HEK293 (cell line): ENCODE measurements around the gene CST9.

Experiments
- CTCF ChIA-PET: fragments of 350-600 bp; formaldehyde crosslinking; extraction: SDS; loops from one replicate; lab custom pipeline; 2021; ENCODE audit warnings: antibody characterized with exemption; lab: Yijun Ruan, JAX
- POLR2A ChIA-PET: fragments of 300-600 bp; formaldehyde crosslinking; extraction: SDS; loops from one replicate; lab custom pipeline; 2020; ENCODE audit warnings: antibody characterized with exemption, inconsistent platforms; lab: Yijun Ruan, JAX
- H3K27ac ChIP-seq: fragments of 200-500 bp; sonication (Bioruptor generic); 2 replicates; pipeline ENCODE4 v1.5.1; 2014; ENCODE audit warnings: low read depth, low read length, control low read depth, inconsistent platforms; ENCODE audit errors: extremely low read depth
- H3K36me3 ChIP-seq, 2 experiments: fragments of 200-500 bp in 1 of 2; sonication (Bioruptor generic) in 1 of 2; 1 replicate in 1 of 2; 2 replicates in 1 of 2; pipeline ENCODE4 v1.5.1; 2014 to 2017; ENCODE audit warnings: inconsistent platforms in 2 of 2, low read length in 2 of 2; ENCODE audit not compliant: control insufficient read depth in 2 of 2, insufficient read depth in 1 of 2
- H3K4me1 ChIP-seq: fragments of 200-500 bp; sonication (Bioruptor generic); 2 replicates; pipeline ENCODE4 v1.5.1; 2014; ENCODE audit warnings: mild to moderate bottlenecking, low read length, inconsistent platforms; ENCODE audit not compliant: control insufficient read depth, insufficient read depth
- H3K4me3 ChIP-seq: 2 replicates; pipeline ENCODE4 v1.5.1; 2011; ENCODE audit warnings: low read depth, mild to moderate bottlenecking, control low read depth, low read length, moderate library complexity
- H3K9me3 ChIP-seq: fragments of 200-500 bp; sonication (Bioruptor generic); 2 replicates; pipeline ENCODE4 v1.5.1; 2014; ENCODE audit warnings: low read depth, low read length, inconsistent platforms; ENCODE audit not compliant: control insufficient read depth, insufficient read depth
- IKZF3 ChIP-seq: fragments of 450-650 bp; IDR thresholded peaks from 2 replicates; pipeline ENCODE4 v1.5.0; 2018; ENCODE audit warnings: missing biosample characterization, mild to moderate bottlenecking, missing genetic modification characterization, moderate library complexity
- KLF10 ChIP-seq: fragments of 450-650 bp; IDR thresholded peaks from 2 replicates; pipeline ENCODE4 v1.5.1; 2018; ENCODE audit warnings: missing biosample characterization, mild to moderate bottlenecking, missing genetic modification characterization
- TCF7L2 ChIP-seq: IDR thresholded peaks from 2 replicates; pipeline ENCODE4 v1.6.1; 2011; ENCODE audit warnings: low read depth, mild to moderate bottlenecking, inconsistent platforms, low read length, moderate library complexity, borderline replicate concordance
- WT1 ChIP-seq: fragments of 450-650 bp; formaldehyde crosslinking; IDR thresholded peaks from 2 replicates; pipeline ENCODE4 v1.5.1; 2016; ENCODE audit warnings: missing biosample characterization, missing genetic modification characterization
- YY1 ChIP-seq: fragments of 450-650 bp; formaldehyde crosslinking; IDR thresholded peaks from 2 replicates; pipeline ENCODE4 v1.5.1; 2018; ENCODE audit warnings: missing biosample characterization, missing genetic modification characterization
- ZBTB20 ChIP-seq: fragments of 450-650 bp; formaldehyde crosslinking; IDR thresholded peaks from 2 replicates; pipeline ENCODE4 v1.5.1; 2016; ENCODE audit warnings: missing biosample characterization, missing genetic modification characterization
- ZBTB21 ChIP-seq: fragments of 450-650 bp; formaldehyde crosslinking; IDR thresholded peaks from 2 replicates; pipeline ENCODE4 v1.5.1; 2017; ENCODE audit warnings: missing biosample characterization, missing genetic modification characterization
- ZBTB7A ChIP-seq: fragments of 450-650 bp; formaldehyde crosslinking; IDR thresholded peaks from 2 replicates; pipeline ENCODE4 v1.5.1; 2016; ENCODE audit warnings: low read depth, missing biosample characterization, missing genetic modification characterization
- ZFP37 ChIP-seq: fragments of 450-650 bp; formaldehyde crosslinking; IDR thresholded peaks from 2 replicates; pipeline ENCODE4 v1.5.1; 2016; ENCODE audit warnings: missing biosample characterization, missing genetic modification characterization
- ZIC2 ChIP-seq: fragments of 450-650 bp; formaldehyde crosslinking; IDR thresholded peaks from 2 replicates; pipeline ENCODE4 v1.5.1; 2016; ENCODE audit warnings: missing biosample characterization, missing genetic modification characterization
- ZNF114 ChIP-seq: fragments of 450-650 bp; formaldehyde crosslinking; IDR thresholded peaks from 2 replicates; pipeline ENCODE4 v1.5.0; 2017; ENCODE audit warnings: missing biosample characterization, missing genetic modification characterization
- ZNF121 ChIP-seq: fragments of 450-650 bp; formaldehyde crosslinking; IDR thresholded peaks from 2 replicates; pipeline ENCODE4 v1.5.1; 2016; ENCODE audit warnings: missing biosample characterization, missing genetic modification characterization
- ZNF133 ChIP-seq: fragments of 450-650 bp; formaldehyde crosslinking; IDR thresholded peaks from 2 replicates; pipeline ENCODE4 v1.5.1; 2016; ENCODE audit warnings: missing biosample characterization, missing genetic modification characterization
- ZNF19 ChIP-seq: fragments of 450-650 bp; formaldehyde crosslinking; IDR thresholded peaks from 2 replicates; pipeline ENCODE4; 2016; ENCODE audit warnings: missing biosample characterization, missing genetic modification characterization, low read depth
- ZNF341 ChIP-seq: fragments of 450-650 bp; formaldehyde crosslinking; IDR thresholded peaks from 2 replicates; pipeline ENCODE4; 2016; ENCODE audit warnings: low read depth, missing biosample characterization, missing genetic modification characterization
- ZNF391 ChIP-seq: fragments of 450-650 bp; formaldehyde crosslinking; IDR thresholded peaks from 2 replicates; pipeline ENCODE4 v1.5.1; 2016; ENCODE audit warnings: low read depth, missing biosample characterization, missing genetic modification characterization, borderline replicate concordance
- ZNF48 ChIP-seq: fragments of 450-650 bp; formaldehyde crosslinking; IDR thresholded peaks from 2 replicates; pipeline ENCODE4 v1.5.1; 2016; ENCODE audit warnings: missing biosample characterization, missing genetic modification characterization
- ZNF510 ChIP-seq: fragments of 450-650 bp; formaldehyde crosslinking; IDR thresholded peaks from 2 replicates; pipeline ENCODE4 v1.5.1; 2018; ENCODE audit warnings: mild to moderate bottlenecking, missing genetic modification characterization, missing biosample characterization; ENCODE audit not compliant: insufficient replicate concordance
- ZNF529 ChIP-seq: fragments of 450-650 bp; formaldehyde crosslinking; IDR thresholded peaks from 2 replicates; pipeline ENCODE4 v1.5.1; 2017; ENCODE audit warnings: missing genetic modification characterization, missing biosample characterization; ENCODE audit not compliant: insufficient replicate concordance
- ZNF560 ChIP-seq: fragments of 450-650 bp; formaldehyde crosslinking; IDR thresholded peaks from 2 replicates; pipeline ENCODE4 v1.5.1; 2017; ENCODE audit warnings: missing biosample characterization, missing genetic modification characterization, borderline replicate concordance
- ZNF776 ChIP-seq: fragments of 450-650 bp; formaldehyde crosslinking; IDR thresholded peaks from 2 replicates; pipeline ENCODE4 v1.5.0; 2017; ENCODE audit warnings: missing biosample characterization, missing genetic modification characterization, borderline replicate concordance
- ZNF830 ChIP-seq: fragments of 450-650 bp; IDR thresholded peaks from 2 replicates; pipeline ENCODE4 v1.5.0; 2018; ENCODE audit warnings: missing biosample characterization, missing genetic modification characterization, low read depth, mild to moderate bottlenecking, moderate library complexity
- ZSCAN16 ChIP-seq: fragments of 450-650 bp; formaldehyde crosslinking; IDR thresholded peaks from 2 replicates; pipeline ENCODE4 v1.5.1; 2016; ENCODE audit warnings: missing biosample characterization, missing genetic modification characterization
- TF ChIP-seq, protein P1 (sequence below): fragments of 450-650 bp; formaldehyde crosslinking; IDR thresholded peaks from 2 replicates; pipeline ENCODE4 v1.5.0; 2017; ENCODE audit warnings: missing biosample characterization, missing genetic modification characterization, borderline replicate concordance
- TF ChIP-seq, protein P2 (sequence below): fragments of 450-650 bp; formaldehyde crosslinking; IDR thresholded peaks from 2 replicates; pipeline ENCODE4 v1.5.1; 2017; ENCODE audit warnings: missing biosample characterization, missing genetic modification characterization
- TF ChIP-seq, protein P3 (sequence below): fragments of 450-650 bp; formaldehyde crosslinking; IDR thresholded peaks from 2 replicates; pipeline ENCODE4 v1.5.1; 2016; ENCODE audit warnings: missing biosample characterization, missing genetic modification characterization

Gene CST9

DNA sequence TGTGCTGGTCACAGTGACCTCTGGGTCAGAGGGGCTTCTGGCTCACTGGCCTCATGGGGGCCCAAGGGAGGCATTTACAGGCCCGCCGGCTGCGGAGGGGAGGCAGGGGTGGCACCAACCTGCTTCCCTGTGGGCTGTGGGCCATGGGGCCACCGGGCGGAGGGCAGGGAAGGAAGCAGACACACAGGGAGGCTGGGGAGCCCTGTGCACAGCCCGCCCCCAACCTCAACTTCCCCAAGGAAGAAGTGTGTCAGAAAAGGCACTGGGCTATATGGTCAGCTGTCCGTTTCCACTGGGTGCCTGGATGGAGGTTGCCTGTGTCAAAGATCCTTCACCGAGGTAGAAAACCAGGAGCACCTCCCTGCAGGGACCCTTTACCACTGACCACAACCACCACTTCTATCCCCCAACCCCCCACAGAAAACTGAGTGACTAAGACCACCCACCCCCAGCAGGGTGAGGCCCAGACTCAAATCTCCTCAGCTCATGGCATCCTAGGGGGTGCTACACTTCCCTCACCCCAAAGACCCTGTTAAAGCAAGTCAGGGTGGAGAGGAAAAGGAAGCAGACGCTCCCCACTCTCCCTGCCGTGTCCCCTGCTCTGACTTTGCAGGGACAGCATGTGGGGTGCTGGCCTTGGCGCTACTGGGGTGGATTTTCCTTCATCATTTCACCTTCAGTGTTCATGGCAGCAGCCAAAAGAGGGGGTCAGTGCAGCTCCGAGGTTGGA lies 26.4 kb upstream of the CST9 start:
- CTCF ChIA-PET, result no interaction called here
- no peak overlapping the region for H3K4me3 ChIP-seq
- peaks cover 2% of the 10 kb centered on the region; the same call in 1 of the 2 replicates for H3K4me1 ChIP-seq
- POLR2A ChIA-PET, result no interaction called here
- TF ChIP-seq ZBTB7A (tag by site-specific recombination) (no peak), ZNF391 (tag by site-specific recombination) (no peak), ZBTB21 (tag by site-specific recombination) (no peak), ZNF830 (tag by site-specific recombination) (no peak), ZSCAN16 (no peak), ZNF560 (no peak), IKZF3 (tag by site-specific recombination) (no peak)
- H3K9me3 ChIP-seq, result no peaks in the 10 kb centered on the region
- H3K36me3 ChIP-seq, result peaks cover 0 to 37% of the 10 kb centered on the region in 2 experiments; a peak in 1 of 3 replicates
- H3K27ac ChIP-seq, result no peak overlapping the region

DNA sequence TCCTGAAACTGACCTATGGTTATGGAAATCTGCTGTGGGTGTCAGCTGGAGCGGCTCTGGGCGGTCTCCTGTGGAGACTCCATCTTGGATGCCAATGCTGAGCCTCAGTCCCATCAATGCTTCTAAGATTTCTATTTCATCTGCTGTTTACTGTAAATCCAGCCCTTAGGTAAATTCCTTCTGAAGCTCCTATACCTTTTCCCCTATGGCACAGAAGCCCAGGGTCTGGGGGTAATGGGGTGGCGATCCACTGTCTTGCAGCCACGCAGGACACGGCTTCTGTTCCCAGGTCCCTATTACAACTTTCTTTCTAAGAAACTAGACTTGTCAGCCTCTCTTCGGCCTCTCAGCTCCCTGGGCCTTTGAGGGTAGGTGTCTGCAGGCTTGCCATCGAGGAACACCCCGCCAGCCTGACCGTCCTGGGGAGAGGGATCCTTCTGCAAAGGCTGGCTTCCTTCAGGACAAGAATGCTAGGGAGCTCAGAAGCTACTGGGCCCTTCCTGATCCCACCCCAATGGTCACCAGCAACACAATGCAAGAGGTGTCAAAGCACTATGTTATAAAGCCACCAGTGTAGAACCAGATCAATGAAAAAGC lies 25.6 kb upstream of the CST9 start:
- POLR2A ChIA-PET, result no interaction called here
- Histone ChIP-seq H3K27ac (no peak overlapping the region), H3K9me3 (no peaks in the 10 kb centered on the region), H3K36me3 (peaks cover 0 to 35% of the 10 kb centered on the region in 2 experiments; a peak in 1 of 3 replicates), H3K4me1 (no peaks in the 10 kb centered on the region), H3K4me3 (no peak overlapping the region)
- CTCF ChIA-PET, result no interaction called here
- no peak for TF ChIP-seq ZNF48
- no peak for TF ChIP-seq ZIC2 (tag by site-specific recombination)
- TF ChIP-seq ZNF121, result no peak
- no peak for TF ChIP-seq WT1 (tag by site-specific recombination)
- TF ChIP-seq ZFP37 (tag by site-specific recombination), result no peak
- TF ChIP-seq ZNF529 (tag by site-specific recombination), result no peak
- TF ChIP-seq, protein P1, sequence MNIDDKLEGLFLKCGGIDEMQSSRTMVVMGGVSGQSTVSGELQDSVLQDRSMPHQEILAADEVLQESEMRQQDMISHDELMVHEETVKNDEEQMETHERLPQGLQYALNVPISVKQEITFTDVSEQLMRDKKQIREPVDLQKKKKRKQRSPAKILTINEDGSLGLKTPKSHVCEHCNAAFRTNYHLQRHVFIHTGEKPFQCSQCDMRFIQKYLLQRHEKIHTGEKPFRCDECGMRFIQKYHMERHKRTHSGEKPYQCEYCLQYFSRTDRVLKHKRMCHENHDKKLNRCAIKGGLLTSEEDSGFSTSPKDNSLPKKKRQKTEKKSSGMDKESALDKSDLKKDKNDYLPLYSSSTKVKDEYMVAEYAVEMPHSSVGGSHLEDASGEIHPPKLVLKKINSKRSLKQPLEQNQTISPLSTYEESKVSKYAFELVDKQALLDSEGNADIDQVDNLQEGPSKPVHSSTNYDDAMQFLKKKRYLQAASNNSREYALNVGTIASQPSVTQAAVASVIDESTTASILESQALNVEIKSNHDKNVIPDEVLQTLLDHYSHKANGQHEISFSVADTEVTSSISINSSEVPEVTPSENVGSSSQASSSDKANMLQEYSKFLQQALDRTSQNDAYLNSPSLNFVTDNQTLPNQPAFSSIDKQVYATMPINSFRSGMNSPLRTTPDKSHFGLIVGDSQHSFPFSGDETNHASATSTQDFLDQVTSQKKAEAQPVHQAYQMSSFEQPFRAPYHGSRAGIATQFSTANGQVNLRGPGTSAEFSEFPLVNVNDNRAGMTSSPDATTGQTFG, result no peak
- no peak for TF ChIP-seq ZNF19
- no peak for TF ChIP-seq ZNF114 (tag by site-specific recombination)
- no peak for TF ChIP-seq ZNF133 (tag by site-specific recombination)
- TF ChIP-seq YY1 (tag by site-specific recombination), result no peak
- TF ChIP-seq TCF7L2, result no peak
- no peak for TF ChIP-seq KLF10 (tag by site-specific recombination)
- no peak for TF ChIP-seq ZNF510
- TF ChIP-seq ZBTB20, result no peak
- TF ChIP-seq, protein P2, sequence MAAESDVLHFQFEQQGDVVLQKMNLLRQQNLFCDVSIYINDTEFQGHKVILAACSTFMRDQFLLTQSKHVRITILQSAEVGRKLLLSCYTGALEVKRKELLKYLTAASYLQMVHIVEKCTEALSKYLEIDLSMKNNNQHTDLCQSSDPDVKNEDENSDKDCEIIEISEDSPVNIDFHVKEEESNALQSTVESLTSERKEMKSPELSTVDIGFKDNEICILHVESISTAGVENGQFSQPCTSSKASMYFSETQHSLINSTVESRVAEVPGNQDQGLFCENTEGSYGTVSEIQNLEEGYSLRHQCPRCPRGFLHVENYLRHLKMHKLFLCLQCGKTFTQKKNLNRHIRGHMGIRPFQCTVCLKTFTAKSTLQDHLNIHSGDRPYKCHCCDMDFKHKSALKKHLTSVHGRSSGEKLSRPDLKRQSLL (tag by site-specific recombination), result no peak
- TF ChIP-seq ZNF341 (tag by site-specific recombination), result no peak
- TF ChIP-seq, protein P3, sequence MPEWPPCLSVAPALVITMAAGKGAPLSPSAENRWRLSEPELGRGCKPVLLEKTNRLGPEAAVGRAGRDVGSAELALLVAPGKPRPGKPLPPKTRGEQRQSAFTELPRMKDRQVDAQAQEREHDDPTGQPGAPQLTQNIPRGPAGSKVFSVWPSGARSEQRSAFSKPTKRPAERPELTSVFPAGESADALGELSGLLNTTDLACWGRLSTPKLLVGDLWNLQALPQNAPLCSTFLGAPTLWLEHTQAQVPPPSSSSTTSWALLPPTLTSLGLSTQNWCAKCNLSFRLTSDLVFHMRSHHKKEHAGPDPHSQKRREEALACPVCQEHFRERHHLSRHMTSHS (tag by site-specific recombination), result no peak
- no peak for TF ChIP-seq ZNF776 (tag by site-specific recombination)
